Neural progenitor cell (in vitro differentiated cells): ENCODE measurements around the gene TRIM50.
"Not testable (repeated sequence)": the region's sequence is repeated elsewhere in the genome, so short reads cannot be mapped to it uniquely, and the experiment has no call there.

ENCODE experiments used
- CTCF ChIP-seq: fragments of 200-600 bp; sonication (generic); IDR thresholded peaks from 2 replicates; pipeline ENCODE4 v1.5.1; 2017; ENCODE audit warnings: antibody characterized with exemption, mild to moderate bottlenecking
- EZH2 ChIP-seq: fragments of 200-600 bp; sonication (generic); IDR thresholded peaks from 2 replicates; pipeline ENCODE4 v1.6.1; 2017; ENCODE audit warnings: antibody characterized with exemption, mild to moderate bottlenecking, moderate library complexity
- EZH2phosphoT487 ChIP-seq: fragments of 200-600 bp; sonication (generic); IDR thresholded peaks from 2 replicates; pipeline ENCODE4 v1.6.1; 2017; ENCODE audit warnings: antibody characterized with exemption

- TF ChIP-seq CTCF, EZH2, EZH2phosphoT487: not testable (repeated sequence)
Observed at GRCh38 chr7:73297235-73297634, 30.6 kb downstream of the TRIM50 start.
